GM19372 (cell line): Measurements from ENCODE around the gene CIB4.

Source experiments
- ATAC-seq: cut with Tn5 transposase; IDR thresholded peaks from one replicate; pipeline ENCODE4 v1.9.1; 2021; ENCODE audit warnings: mild to moderate bottlenecking, low read depth, moderate library complexity; ENCODE audit not compliant: unreplicated experiment

The CIB4 gene

DNA sequence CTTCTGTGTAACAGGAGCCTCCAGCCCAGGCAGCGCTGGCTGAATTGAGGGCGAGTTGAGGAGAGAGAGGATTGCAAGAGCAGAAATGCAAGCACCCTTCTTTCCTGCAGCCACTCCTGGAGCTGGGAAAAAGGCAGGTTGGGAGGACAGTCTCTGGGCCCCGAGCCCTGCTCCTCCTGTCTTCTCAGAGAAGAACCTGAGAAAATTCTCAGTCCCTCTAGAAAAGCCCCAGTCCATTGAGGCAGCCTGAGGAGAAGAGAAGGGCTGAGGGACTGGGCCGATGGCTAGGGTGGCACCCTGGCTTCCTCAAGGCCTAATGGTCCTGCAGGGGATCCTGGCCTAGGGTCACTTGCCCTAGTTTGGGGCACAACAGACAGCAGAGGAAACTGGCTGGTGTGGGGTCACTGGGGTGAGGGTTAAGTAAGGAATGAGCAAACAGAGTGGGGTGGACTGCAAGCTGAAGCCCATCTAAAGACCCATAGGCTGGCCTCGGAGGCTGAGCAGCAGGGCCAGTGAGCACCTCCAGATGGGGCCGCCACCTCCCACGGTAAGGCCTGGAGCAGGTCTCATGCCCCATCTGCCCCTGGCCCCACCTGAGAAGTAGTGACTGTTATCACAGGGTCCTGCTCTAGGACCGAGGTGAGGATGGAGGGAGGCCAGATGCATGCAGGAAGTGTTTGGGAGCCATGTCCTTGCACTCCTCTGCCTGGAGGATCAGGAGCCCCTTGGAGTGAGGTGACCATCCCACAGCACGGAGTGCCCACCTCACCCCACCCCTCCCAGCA lies 12.4 kb downstream of the CIB4 start:
- no peak for ATAC-seq

GRCh38 chr2:26627350-26628105 lies 13.6 kb downstream of the CIB4 start:
- ATAC-seq: no peak

GRCh38 chr2:26626606-26627005 lies 14.6 kb downstream of the CIB4 start:
- ATAC-seq: no peak

DNA sequence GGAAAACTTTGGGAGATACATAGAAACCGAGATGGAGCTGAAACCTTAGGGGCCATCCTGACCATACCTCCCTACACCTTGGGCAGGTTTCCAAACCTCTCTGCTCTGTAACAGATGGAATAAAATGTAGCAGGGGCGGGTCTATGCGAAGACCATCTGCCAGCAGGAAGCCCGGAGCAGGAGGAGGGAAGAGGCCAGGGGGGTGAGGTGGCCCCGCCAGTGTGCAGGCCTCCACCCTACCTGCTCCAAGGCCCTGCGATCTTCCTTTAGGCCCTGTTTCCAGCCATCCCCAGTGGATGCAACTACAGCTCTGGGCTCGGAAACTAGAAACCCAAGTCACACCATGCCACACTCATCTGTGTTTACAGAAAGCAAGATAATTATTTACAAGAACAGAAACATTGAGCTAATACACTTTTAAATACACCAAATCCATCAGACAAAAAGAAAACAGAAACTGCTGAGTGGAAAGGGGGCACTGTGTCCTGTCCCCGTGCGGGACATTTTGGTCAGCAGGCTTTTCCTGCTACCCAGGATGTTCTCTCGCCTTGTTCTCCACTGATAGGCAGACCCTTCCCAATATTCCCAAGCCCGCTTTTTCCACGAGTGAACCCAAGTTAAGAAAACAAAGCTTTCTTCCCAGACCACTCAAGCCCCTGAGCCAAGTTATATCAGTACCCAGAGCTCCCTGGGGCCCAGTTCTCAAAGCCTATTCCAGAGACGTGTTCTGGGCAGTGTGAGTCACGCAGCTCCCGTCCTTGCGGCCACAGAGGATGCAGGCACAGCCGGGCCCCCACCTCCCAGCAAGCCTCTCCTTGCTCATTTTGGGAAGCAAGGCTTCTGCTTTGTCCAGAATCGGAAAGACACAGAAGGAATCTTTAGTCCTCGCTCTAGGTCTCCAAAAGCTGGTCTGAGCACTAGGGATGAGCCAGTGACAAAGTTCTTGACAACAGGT lies 17.3 kb downstream of the CIB4 start:
- ATAC-seq: no peak

DNA sequence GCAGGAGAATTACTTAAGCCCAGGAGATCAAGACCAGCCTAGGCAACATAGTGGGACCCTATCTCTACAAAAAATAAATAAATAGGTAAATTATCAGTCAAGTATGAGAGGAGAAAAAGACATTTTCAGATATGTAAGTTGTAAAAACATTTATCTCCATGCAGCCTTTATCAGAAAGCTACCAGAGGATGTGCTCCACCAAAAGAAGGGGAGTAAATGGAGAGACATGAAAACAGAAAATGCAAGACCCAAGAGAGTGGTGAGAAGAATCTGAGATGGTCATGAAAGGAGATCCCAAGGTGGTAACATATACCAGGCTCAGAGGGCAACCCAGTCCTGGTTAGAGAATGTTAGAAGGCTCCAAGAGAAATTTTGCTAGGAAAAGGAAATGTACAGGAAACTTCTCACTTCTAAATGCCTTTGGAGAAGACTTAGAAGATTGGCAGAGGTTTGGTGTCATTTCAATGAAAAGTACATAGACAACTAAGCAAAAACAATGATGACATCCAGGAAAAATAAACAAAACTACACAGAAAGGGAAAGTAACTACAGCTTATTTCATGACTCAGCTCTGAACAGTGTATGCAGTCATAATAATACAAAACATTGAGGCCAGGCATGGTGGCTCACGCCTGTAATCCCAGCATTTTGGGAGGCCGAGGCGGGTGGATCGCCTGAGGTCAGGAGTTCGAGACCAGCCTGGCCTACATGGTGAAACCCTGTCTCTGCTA lies 19.5 kb downstream of the CIB4 start:
- ATAC-seq: no peak

GRCh38 chr2:26620031-26620605 lies 21.0 kb downstream of the CIB4 start:
- ATAC-seq: no peak

GRCh38 chr2:26619521-26619951 lies 21.6 kb downstream of the CIB4 start:
- no peak for ATAC-seq

- no peak for ATAC-seq
Measured at GRCh38 chr2:26619096-26619495, 22.1 kb downstream of the CIB4 start.

GRCh38 chr2:26618611-26619010 lies 22.6 kb downstream of the CIB4 start:
- no peak for ATAC-seq

DNA sequence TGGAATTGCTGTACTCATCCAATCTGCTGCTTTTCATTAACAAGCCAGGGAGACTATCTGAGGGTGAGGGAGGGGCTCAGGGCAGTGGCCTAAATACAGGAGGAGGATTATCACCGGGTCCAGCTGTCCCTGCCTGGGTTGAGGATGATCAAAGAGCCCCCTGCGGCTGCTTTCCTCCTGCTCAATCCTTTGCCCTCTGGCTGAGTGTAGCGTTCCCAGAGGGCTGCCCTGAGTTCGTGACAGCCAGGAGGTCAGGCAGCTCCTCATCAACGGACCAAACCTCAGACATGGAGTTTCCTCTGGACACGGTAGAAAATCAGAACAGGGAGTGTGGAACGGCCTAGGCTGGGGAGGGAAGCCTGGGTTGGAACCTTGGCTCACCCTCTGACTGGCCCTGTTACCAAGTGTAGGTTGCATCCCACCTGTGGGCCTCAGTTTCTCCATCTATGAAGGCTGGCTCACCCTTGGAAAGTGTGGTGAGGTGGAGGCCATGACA lies 23.5 kb downstream of the CIB4 start:
- ATAC-seq: no peak

DNA sequence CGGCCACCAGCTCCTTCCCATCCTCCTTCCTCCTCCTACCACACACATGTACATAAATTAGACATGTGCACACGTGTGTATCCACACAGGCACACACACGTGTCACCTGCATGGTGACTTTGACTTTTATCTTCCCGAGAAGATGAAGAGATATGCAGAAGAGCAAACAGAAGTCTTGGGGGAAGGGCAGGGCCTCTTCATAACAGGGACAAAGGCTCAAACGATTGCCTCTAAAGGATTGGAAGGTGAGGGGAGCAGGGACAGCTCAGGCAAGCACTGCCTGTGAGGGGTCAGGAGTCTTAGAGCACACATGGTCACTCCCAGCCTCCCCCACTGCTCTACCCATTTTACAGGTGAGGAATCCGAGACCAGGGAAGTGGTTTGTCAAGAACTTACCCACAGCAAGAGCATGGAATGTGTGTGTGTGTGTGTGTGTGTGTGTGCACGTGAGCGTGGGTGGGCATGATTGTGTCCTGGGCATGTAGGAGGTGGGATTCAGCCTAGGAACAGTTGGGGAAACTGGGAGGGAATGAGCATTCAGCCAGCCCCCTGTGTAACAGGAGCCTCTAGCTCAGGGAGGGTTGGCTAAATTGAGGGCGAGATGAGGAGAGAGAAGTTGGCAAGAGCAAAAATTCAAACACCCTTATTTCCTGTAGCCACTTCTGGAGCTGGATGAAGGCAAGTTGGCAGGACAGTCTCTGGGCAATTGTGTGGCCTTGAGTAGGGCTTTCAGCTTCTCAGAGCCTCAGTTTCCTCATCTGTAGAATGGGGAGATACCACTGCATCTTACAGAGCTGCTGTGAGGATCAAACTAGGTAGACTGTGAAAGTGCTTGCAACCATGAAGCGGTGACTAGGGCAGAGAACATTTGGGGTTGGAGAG lies 24.2 kb downstream of the CIB4 start:
- no peak for ATAC-seq

DNA sequence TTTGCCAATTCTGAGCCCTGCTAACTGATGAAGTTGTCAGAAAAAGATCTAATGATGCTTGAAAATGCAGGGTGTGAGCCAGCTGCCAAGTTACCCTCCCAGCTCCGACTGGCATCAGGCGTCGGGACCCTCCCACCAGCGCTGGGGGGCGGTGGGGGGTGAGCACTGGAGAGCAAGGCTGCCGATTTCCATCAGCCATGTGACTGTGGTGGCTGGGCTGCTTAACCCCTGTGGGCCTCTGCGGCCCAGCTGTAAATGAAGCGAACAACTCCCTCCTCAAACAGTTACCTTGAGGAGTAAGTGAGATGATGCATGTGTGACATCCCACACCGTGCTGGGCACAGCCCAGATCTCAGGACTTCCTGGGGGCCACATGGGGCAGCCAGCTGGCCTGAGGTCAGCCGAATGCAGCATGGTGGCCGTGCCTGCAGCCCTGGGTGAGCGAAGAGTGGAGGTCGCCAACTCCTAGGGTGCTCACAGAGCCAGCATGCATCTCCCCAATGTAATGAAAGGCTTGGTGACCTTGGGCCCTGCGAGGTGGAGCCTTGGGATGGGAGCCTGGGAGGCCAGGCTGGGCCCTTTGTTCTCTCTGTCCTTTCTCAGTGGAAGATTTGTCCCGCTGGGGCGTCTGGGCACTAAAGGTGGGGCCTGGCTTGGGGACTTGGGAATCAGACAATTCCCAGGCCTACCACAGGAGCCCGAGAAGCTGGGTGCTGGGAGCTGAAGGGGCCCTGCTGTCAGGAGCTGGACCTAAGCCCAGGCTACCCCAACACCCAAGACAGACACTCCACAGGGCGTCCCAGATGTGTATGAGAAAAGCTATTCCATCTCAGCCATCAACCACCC lies 25.1 kb downstream of the CIB4 start:
- no peak for ATAC-seq

DNA sequence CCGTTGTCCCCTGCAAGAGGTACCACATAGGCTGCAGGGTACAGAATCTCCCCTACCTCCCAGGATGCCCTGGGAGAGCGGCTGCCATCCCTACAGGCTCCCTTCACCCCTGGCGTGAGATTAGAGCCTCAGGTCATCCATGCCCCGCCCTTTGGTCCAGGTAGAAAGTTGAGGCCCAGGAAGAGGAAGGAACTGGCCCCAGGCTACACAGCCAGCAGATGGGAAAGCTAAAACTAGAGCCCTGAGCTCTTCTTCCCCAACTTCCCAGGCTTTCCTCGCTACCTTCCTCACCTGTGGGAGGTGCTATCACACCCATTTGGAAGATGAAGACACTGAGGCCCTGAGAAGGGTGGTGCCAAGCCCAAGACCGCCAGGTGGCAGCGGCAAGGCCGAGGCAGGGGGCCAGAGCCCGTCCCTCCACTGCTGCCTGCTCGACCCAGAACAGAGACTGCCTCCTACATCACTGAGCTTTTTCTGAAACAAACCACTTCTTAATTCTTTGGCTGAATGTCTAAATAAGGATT lies 25.8 kb downstream of the CIB4 start:
- ATAC-seq: no peak

DNA sequence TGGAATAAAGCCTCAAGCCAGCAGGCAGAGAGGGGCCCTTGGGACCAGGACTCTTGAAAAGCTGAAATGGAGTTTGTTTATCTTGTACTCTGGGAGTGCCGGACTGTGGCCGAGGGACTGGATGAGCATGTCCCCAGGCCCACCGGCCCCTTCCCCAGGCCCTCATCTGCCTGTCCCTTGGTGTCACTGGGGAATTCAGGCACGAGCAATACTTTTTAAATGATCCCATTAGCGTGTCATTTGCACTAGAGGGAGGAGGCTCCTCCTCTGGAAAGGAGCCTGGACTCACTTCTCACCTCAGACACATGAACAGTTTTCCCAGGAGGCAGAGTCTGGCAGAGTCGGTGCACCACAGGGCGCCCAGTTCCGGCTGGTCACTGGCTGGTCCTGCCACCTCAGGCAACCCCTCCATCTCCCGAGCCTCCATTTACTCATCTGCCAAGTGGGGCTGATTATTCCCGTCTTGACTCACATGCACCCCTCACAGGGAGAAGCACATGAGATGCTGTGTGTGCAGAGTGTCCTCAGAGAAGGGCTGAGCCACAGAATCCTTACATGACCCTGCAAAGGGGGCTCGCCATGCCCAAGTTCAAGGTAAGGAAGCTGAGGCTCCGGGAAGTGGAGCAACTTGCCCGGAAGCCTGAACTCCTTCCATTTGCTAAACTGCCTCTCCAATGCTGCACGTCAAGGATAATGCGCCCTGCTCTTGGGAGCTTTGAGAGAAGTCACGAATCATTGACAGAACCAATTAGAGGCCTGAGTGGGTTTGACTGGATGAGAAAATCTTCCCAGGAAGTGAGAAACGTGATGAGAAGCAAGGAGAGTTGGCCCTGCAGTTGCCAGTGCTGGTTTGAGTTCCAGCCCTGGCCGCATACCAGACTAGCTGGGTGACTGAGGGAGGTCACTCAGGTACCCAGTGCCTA lies 26.7 kb downstream of the CIB4 start:
- ATAC-seq: no peak

DNA sequence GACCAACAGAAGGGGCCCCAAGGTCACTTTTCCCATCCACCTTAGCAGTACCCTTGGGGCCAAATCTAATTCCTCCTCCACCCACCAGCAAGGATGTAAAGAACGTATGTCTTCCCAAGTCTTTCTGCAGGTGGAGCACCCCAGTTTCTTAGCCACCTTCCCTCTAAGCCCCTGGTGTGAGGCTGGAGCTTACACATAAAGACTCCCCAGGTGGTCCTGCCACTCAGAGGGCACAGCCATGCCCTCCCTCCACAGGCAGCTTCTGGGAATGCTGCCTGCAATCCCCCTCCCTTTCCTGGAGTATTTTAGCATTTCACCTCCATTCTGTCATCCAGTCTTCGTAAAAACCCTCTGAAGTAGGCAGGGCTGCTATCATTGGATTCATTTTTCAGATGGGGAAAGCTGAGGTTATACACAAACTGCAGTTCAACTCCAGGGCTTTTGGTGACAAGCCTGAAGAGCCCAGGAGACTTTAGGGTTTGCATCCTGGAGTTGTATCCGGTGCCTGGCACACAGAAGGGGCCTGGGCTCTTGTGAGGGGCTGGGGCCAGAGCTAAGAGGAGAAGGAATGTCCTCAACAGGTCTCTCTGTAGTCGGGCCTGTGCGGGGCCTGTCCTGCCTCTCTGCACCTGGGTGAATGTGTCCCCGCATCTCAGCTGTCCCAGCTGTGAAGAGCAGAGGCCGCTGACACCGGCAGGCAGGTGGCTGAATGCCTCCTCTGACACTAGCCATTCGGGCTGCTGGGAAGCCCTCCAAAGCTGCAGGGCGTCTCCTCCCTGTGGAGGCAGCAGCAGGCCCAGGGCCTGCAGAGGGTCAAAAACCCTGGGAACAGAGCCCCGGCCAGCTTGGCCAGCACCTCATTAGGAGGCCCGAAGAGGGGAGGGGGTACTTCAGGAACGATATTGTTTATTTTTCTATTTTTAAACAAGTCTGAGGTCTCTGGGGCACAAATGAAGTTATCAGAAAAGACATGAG lies 27.6 kb downstream of the CIB4 start:
- no peak for ATAC-seq
